GM06990 (cell line): ENCODE data around the gene CRBN.

ENCODE experiments used
- DNase-seq: peaks from one replicate; pipeline ENCODE4 v3.0.0-alpha.2; 2011; ENCODE audit not compliant: insufficient read length; ENCODE audit errors: extremely low read depth
- H3K27me3 ChIP-seq: replicated peaks from 2 replicates; pipeline ENCODE4 v1.6.0; 2011; ENCODE audit warnings: low read length; ENCODE audit not compliant: control insufficient read depth, insufficient read depth
- H3K36me3 ChIP-seq: 2 replicates; pipeline ENCODE4 v1.5.1; 2011; ENCODE audit warnings: low read length; ENCODE audit not compliant: control insufficient read depth, insufficient read depth
- H3K4me3 ChIP-seq: replicated peaks from 2 replicates; pipeline ENCODE4 v1.5.1; 2011; ENCODE audit warnings: low read depth, mild to moderate bottlenecking, control low read depth, low read length
- TF ChIP-seq, protein P1 (sequence below): IDR thresholded peaks from 2 replicates; pipeline ENCODE4 v1.5.1; 2011; ENCODE audit warnings: low read length, control low read depth, mild to moderate bottlenecking, inconsistent platforms; ENCODE audit not compliant: insufficient read depth, poor library complexity, severe bottlenecking

The CRBN gene

DNA sequence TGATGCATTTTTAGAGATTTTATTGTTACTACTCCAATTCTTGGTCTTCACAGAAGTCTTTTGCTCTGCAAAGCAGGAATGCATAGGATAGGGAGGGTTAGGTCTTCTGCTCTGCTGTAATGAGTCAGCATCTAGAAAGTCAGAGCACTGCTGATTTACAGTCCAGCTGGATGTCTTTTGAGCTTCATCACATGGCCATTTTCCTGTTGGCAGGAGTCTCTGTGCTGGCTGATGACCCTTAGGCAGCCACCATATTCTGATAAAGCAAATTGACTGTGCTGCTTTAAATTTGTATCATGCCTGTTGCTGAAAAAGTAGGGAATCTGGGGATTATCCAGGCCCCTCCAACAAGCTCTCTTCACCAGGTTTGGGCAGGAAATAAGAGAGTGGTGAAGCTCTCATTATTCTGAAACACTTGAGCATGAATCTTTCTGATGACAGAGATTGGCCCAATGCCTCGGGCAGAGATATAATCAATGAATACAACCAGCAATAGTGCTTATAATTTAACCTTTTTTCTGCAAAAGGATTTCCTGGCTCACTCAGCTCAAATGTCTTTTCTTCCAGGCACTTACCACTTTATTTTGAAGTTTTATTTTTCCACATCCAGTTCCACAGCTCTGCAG lies 9.7 kb upstream of the CRBN start:
- Histone ChIP-seq H3K36me3 (no peaks in the 10 kb centered on the region), H3K4me3 (no peak overlapping the region), H3K27me3 (no peaks in the 10 kb centered on the region)
- TF ChIP-seq, protein P1, sequence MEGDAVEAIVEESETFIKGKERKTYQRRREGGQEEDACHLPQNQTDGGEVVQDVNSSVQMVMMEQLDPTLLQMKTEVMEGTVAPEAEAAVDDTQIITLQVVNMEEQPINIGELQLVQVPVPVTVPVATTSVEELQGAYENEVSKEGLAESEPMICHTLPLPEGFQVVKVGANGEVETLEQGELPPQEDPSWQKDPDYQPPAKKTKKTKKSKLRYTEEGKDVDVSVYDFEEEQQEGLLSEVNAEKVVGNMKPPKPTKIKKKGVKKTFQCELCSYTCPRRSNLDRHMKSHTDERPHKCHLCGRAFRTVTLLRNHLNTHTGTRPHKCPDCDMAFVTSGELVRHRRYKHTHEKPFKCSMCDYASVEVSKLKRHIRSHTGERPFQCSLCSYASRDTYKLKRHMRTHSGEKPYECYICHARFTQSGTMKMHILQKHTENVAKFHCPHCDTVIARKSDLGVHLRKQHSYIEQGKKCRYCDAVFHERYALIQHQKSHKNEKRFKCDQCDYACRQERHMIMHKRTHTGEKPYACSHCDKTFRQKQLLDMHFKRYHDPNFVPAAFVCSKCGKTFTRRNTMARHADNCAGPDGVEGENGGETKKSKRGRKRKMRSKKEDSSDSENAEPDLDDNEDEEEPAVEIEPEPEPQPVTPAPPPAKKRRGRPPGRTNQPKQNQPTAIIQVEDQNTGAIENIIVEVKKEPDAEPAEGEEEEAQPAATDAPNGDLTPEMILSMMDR, result no peak
- DNase-seq, result no peak

DNA sequence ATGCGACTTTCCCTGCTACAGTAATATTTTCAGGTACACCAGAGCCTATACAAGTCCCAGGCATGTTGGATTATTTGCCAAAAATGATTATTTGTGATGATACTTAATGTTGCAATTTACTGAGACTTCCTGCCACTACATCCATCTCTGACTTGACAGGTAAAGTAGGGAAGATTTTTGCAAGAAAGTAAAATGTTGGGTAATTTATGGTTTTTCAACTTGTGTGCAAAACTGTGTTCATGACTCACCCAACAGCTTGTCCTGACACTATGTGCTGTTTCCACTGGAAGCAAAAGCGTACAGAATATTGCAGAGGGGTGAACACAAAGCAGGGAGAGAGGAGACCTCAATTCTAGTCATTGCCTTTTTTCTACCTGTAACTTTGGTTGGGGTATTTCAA lies 5.4 kb upstream of the CRBN start:
- TF ChIP-seq, protein P1, result no peak
- no peaks in the 10 kb centered on the region for H3K27me3 ChIP-seq
- no peak overlapping the region for H3K4me3 ChIP-seq
- DNase-seq, result no peak
- no peaks in the 10 kb centered on the region for H3K36me3 ChIP-seq

DNA sequence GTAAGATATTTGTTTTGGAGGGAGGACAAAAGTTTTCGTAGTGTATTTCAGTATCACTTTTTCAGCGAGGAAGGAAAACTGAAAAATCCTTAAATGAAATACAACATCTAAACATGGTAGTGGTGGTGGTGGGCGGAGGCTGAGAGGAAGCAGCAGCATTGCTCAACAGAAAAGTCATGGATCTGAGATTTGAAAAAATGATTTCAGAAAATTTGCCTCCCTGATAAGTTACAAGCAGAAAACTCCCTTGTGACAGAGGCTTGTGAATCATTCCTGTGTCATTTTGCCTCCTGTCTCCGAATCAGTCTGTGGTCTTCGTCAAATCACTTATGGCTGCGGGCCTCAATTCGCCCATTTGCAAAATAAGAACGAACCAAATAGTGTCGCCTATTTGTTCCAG lies 965 bp upstream of the CRBN start:
- no peak for DNase-seq
- Histone ChIP-seq H3K4me3 (no peak overlapping the region), H3K27me3 (no peaks in the 10 kb centered on the region), H3K36me3 (no peaks in the 10 kb centered on the region; the same call in 1 of the 2 replicates)
- TF ChIP-seq, protein P1, result no peak

DNA sequence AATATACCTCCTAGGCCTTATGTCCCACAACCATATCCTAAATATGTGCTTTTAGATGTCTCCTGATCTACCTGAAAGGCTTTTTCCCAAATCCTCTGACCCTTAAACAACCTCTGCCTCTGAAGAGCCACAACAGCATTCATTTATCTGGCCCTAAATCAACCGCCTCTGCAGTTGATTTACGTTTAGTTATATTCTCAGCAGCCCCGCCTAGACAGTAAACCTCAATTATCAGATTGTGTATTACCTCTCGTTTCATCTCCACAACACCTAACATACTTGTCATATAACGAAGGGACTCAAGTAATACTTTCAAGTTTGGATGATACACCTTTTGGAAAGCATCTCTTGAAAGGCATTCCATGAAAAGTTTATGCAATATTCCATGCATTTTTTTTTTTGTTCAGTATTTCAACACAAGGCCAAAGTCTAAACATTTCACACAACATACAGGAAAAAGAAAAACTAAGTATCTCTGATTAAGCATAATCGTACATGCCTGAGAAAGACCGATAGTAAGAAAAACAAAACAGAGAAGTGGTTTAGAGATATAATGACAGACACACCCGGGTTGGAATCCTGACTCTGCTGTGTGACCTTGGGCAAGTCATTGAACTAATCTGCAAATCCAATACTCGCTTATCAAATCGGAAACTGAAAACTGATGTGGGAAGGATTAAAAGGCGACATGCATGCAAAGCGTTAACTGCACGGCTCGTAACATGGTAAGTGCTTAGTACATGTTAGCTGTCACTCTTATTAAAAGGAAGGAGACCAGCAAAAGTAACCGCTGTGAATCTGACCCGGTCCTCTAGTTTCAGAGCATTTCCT lies 778 bp downstream of the CRBN start:
- peak overlapping the region; percentile 92 for H3K4me3 ChIP-seq
- no peak for DNase-seq
- peaks cover under 1% of the 10 kb centered on the region; the same call in 1 of the 2 replicates for H3K36me3 ChIP-seq
- TF ChIP-seq, protein P1, result no peak
- no peaks in the 10 kb centered on the region for H3K27me3 ChIP-seq

DNA sequence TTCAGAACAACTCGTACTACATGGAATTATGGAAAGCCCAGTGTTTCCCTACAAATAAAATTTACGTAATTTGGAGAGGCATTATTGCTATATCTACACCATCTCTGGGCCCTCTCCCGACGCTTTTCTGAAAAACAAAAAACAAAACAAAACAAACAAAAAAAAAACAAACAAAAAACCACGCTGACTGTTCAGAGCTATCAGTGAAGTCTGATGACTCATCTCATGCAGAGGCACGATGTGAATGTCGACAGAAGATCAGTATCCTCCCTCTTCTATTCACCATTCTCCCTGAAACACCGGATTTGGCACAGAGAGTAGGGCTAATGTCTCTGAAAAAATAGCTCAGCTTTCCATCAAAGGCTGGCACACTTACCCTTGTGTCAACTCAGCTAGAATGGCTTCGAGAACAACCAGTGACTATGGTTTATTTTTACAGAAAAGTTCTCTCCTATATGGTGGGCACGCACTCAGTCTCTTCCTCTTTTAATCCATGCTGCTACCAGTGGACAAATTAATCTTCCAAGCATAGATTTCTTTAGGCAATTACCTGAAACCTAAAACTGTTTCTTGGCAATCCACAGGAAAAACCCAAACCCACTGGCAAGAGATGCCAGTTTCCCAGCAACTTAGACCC lies 1.5 kb downstream of the CRBN start:
- no peaks in the 10 kb centered on the region for H3K27me3 ChIP-seq
- H3K4me3 ChIP-seq, result peak overlapping the region; percentile 92; the same call in 1 of the 2 replicates
- H3K36me3 ChIP-seq, result peaks cover 1% of the 10 kb centered on the region; the same call in 1 of the 2 replicates
- DNase-seq, result no peak
- TF ChIP-seq, protein P1, result no peak
